ENCODE measurements around the gene BTBD9. TPM values are rescaled to one million over a fixed set of nuclear protein-coding genes. Genes with fewer than 3 reads are reported as not detected.
A peak's percentile ranks its signal among the peaks of the same experiment; 100 is the strongest.

Gene BTBD9
- total RNA-seq, 1 donor from 2014 or later: 14.9 TPM

DNA sequence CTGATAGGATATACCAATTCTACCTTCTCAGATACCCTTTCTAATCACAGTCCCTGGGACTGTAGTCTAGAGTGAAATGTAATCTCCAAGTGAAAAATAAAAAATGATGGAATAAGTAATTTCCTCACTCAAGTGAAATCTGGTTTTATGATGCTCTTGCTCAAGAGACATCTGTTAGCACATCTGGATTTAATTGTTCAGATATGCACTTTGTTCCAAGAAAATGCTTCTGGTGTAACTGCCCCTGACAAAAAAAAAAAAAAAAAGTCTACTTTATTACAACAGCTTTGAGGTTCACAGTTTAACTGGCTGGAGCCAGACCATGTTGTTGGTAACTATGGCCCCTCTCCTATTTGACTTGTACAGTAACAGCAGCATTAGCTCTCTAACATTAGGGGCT, 251.8 kb downstream of the BTBD9 start:
- DNase-seq (no peak), ATAC-seq (ENCODE audit: poor library complexity) (peak; percentile 86)
- intact Hi-C loops (cut with DNase I): no loop called here

DNA sequence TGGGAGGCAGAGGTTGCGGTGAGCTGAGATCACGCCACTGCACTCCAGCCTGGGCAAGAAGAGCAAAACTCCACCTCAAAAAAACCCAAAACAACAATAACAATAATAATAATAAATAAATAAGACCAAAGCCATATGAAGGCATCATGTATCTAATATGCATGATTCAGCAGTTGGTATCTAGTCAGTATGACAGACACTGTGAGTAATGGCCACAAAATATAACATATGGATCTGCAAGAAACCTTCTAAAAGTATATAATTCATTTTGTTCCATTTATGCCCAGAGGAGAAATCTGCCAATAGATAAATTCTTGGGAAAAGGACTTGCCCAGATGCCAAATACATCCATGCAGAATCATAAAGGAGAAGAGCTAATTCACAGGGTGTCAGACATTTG, 252.3 kb downstream of the BTBD9 start:
- intact Hi-C loops (cut with DNase I): no loop called here
- ATAC-seq (ENCODE audit: poor library complexity) (no peak), DNase-seq (no peak)

DNA sequence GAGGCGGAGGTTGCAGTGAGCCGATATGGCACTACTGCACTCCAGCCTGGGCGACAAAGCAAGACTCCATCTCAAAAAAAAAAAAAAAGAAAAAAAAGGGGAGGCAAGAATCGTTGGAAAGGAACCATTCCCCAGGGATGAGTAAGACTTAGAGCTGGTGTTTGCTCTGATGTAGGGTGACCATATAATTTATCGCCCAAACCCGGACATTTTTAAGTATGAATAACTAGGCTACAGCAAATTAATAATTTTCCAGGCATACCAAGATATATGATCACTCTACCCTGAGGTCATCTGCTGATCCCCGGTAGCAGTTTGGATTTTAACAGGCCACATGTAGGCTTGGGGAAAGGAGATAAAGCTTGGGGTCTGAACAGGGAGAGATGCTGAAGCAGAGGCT, 260.9 kb downstream of the BTBD9 start:
- DNase-seq (no peak), ATAC-seq (ENCODE audit: poor library complexity) (no peak)
- intact Hi-C loops (cut with DNase I): no loop called here

DNA sequence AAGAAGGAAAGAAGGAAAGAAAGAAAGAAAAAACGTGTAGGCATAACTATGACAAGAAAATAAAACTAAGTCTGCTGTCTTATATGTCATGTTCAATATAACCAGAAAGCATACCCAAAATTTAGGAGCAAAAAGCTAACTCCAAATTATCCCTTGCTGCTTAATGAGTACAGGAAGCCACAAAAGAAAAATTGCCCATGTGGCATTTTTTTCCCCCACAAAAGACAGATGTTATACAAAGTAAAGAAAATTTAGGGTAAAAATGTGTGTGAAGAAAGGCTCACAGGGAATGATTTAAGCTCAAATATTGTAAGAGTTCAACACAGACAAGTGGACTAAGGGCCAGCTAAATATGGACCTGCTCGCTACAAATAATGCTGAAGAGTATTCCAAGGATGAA, 263.8 kb downstream of the BTBD9 start:
- ATAC-seq (ENCODE audit: poor library complexity): no peak
- intact Hi-C loops (cut with DNase I): no loop called here

DNA sequence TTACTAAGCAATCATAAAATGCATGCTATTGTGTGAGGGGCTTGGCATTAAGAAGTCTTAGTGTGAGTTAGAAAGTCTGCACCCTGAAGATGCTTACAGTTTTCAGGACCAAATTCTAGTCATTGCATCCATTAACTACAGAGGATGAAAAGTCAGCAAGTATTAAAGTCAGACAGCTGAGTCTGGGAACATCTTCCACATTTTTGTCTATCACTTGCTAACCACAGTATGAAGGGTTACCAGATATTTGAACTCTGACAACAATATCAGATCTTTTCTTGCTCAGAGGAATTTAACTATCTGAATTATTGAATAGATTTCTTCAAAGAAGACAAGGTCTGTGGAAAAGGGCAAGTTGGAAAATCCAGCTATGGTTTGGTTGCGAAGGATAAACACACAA, 264.4 kb downstream of the BTBD9 start:
- intact Hi-C loops (cut with DNase I): no loop called here
- no peak for ATAC-seq (ENCODE audit: poor library complexity)

More for the DNA sequence above, 263.8 kb downstream of the BTBD9 start:
- DNase-seq: no peak

DNA sequence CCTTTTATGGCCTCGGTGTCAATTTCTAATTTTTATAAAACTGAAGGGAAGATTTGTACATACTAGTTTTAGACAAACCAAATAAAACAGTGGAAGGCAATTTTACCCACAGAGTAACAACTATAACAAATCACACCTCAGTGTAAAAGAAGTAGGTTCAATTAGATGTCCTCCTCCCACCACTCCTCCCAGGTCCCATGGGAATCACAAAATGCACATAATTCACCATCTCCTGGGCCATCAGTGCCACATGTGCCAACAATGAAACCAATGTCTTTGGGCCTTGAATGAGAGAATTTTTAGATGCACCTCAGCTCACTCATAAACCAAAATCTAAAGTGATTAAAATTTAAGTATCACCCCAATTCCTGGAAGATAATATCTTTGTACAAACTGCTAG, 267.8 kb downstream of the BTBD9 start:
- DNase-seq (no peak), ATAC-seq (ENCODE audit: poor library complexity) (no peak)
- intact Hi-C loops (cut with DNase I): no loop called here

More for the DNA sequence above, 264.4 kb downstream of the BTBD9 start:
- no peak for DNase-seq

DNA sequence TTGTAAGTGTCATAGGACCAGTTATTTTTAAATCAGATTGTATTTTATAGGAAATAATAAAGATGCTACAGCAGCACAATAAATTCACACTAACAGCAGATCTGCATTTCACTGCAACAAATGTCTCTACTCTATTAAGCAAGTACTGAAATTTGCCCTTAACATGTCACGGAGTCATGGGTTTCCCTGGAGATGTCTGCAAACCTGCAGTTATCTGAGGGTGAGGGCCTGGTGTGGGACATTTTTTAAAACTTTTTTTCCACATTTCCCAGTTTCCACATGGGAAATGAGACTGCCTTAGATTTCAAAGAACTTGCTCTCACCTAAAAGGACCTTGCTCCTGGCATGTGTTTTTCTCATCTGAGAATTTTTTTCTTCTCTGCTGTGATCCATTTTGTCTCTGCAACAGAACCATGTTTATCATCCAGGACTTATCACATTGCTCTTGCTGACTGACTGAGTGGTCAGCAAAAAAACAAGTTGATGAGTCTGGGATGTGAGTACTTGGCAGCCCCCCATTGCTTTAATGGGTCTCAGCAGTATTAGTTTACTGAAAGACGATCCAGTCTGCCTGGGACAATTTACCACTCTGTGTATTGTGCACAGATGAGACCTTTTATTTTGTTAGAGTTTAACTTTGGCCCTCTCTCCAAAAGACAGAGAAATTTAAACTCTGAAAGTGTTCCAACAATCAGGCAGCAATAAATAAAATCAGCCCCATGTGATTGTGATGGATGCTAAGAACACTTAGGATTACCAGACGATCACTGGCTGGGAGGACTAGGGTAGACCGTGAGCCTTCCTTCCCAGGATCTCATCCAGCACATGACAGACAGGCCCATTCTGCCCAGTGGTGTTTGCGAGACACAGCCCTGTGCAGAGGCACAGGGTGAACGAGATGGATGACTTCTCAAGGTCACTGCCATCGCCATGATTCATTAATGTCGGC, 268.8 kb downstream of the BTBD9 start:
- DNase-seq (no peak), ATAC-seq (ENCODE audit: poor library complexity) (peak; percentile 63)

DNA sequence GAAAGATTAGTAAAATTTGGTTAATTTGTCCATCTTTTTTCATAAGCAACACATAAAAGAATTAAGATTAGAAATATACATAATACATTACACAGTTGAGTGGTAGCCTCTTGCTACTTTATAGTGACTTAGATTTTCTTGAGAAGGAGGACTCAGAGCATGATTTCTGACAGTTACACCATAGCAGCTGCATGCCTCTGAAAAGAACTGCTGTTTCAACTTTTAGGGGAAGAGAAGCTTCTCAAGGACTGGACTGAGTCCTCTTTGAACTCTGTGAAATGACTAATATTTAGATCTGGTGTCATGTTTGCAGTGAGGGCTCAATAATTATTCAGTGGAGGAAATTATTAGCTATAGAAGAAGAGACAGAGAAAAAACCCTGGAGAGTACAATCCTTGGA, 272.5 kb downstream of the BTBD9 start:
- intact Hi-C loops (cut with DNase I): no loop called here
- DNase-seq (no peak), ATAC-seq (ENCODE audit: poor library complexity) (no peak)

More for the DNA sequence above, 268.8 kb downstream of the BTBD9 start:
- intact Hi-C loops (cut with DNase I): no loop called here

DNA sequence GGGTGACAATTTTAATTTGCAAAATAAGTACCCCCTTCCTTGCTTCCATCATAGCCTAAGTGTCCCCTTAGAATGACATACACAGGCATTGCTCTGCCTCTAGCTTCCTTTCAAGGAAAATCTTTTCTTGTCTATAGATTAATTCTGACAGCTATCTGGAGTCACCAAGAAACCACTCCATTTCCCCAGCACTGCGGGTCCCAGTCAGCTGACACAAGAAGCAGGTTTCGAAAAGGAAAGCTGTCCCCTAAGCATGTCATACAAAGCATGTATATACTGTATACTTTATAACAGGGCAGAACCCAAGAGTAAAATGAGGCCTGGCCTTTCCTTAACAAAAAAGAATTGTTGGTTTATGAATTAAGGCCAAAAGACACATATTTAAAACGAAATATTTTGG, 273.5 kb downstream of the BTBD9 start:
- intact Hi-C loops (cut with DNase I): no loop called here
- ATAC-seq (ENCODE audit: poor library complexity) (no peak), DNase-seq (no peak)

DNA sequence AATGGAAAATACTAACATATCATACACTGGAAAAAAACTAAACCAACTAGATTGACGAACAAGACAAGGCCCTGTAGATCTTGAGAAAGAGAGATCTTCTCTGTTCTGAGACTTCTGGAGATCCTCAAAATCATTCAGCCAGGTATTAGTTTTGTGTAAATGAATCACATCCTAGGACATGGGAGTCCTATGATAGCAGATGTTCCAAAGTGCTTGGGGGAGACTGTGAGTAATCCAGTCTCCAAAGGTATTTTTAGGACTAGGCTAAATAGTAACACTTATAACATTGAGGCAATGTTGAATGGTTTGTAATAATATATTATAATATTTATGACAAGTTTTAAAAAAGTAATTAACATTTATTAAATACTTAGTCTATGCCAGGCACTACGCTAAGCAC, 275.0 kb downstream of the BTBD9 start:
- intact Hi-C loops (cut with DNase I): no loop called here
- no peak for DNase-seq
- no peak for ATAC-seq (ENCODE audit: poor library complexity)

DNA sequence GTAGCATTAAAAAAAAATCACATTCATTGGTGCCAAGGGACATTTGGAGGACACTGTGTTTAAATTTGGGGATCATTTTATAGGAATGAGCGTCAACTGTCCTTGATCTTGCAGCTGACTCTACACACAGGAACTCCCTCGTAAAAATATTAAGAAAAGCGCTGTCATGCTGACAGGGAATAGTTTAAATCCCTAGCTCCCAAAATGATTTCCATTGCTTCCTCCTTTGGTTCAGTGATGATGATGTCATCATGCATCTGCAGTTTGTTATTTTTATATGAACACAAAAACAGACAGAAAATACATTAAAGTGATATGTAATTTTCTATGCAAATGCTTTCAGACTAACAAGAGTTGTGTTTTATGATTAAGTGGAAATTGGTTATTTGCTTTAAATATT, 275.6 kb downstream of the BTBD9 start:
- ATAC-seq (ENCODE audit: poor library complexity) (no peak), DNase-seq (no peak)
- intact Hi-C loops (cut with DNase I): no loop called here

DNA sequence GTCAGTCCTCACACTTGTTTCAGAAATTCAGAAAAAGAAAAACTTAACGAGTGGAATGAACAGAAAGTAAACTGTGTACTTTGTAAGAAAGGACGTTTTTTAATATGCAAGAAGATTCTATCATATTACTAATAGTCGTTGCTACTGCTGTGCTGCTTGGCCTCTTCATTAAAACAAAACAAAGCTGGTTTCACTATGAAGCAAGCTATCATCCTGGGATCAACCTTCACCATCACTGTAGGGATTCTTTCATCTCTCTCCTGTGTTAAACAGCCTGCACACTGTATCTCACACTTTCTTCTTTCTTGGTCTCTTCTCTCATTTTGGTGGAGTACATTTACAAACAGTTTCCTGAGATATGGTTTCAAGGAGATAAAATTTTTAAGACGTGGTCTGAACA, 284.2 kb downstream of the BTBD9 start:
- ATAC-seq (ENCODE audit: poor library complexity): no peak
- intact Hi-C loops (cut with DNase I): no loop called here

DNA sequence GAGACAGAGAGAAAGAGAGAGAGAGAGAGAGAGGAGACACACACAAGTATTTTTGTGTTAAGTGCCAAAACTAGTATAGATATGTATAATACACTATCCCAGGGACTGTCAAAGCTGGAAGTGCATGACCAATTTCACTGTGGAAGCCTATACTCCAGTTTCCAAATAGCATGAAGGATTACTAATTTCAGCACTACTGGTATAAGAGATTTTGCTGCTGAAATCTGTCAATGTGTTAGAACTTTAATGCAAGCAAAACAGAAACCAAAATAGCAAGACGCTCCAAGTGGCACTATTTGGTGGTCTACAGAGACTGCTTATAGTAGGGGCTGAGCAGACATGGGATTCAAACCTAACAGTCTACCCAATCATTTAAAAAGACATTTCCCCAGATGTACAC, 284.8 kb downstream of the BTBD9 start:
- no peak for ATAC-seq (ENCODE audit: poor library complexity)
- intact Hi-C loops (cut with DNase I): no loop called here

More for the DNA sequence above, 284.2 kb downstream of the BTBD9 start:
- DNase-seq: no peak

DNA sequence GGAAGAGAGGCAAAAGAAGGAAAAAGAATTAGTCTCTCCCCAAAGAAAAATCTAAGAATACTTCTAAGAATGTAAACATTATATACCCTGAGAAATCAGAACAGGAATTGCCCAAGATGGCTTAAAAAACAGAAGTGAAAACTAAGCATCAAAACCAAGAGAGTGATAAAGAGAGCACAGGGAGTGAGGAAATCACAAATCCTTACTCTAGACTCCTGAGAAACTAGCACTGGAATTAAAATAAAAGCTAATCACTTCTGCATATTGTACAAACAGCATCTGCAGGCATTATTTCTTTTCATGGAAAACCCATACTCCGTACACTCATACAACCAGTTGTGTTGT, 285.7 kb downstream of the BTBD9 start:
- intact Hi-C loops (cut with DNase I): no loop called here
- DNase-seq: no peak
- ATAC-seq (ENCODE audit: poor library complexity): no peak

More for the DNA sequence above, 284.8 kb downstream of the BTBD9 start:
- no peak for DNase-seq

DNA sequence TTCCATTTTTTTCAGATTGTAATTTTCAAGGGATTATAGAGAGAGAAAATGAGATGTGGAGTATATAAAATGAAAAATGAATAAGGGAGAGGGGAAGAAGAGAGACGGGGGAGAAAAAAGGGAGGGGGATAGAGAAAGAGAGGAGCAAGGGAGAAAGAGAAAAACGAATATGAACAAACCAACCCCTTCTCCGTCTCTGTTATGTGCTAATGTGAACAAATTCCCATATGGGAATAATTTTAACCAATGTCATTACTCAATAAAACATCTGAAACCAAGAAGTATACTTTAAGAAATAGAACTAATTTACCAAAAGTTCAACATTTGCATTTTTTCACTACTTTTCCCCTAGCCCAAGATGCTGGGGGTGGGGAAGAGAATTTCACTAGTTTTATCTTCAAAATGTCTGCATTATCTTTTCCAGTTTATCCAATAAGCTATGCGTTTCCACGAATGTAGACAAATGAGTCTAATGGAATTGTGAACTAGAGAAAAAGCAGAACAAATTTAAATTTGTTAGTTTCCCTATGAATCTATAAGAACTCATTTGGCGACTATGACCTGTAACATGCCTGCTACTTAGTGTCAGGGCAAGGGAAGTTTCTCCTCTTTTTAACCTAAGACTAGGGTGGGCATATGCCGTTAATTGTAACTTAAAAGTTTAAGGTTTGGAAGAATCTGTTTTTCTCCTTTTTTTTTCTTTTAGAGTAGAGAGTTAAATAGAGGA, 286.3 kb downstream of the BTBD9 start:
- DNase-seq: no peak
- intact Hi-C loops (cut with DNase I): no loop called here
- no peak for ATAC-seq (ENCODE audit: poor library complexity)

DNA sequence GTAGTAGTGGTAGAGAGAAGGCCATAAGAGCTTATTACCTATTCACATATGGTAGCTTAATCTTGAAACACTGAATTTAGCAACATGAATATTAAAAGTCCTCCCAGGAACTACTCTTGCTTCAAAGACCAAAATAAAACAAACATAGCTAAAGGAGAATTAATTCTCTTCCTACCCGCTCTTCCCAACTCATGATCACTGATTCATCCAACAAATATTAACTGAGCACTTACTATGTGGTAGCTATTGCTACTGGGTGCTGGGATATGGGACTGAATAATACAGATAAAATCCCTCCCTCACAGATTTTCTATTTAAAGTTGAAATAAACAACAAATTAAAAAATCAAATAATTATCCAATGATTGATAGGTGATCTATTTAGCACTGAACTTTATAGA, 287.1 kb downstream of the BTBD9 start:
- intact Hi-C loops (cut with DNase I): no loop called here
- DNase-seq: no peak
- ATAC-seq (ENCODE audit: poor library complexity): no peak

DNA sequence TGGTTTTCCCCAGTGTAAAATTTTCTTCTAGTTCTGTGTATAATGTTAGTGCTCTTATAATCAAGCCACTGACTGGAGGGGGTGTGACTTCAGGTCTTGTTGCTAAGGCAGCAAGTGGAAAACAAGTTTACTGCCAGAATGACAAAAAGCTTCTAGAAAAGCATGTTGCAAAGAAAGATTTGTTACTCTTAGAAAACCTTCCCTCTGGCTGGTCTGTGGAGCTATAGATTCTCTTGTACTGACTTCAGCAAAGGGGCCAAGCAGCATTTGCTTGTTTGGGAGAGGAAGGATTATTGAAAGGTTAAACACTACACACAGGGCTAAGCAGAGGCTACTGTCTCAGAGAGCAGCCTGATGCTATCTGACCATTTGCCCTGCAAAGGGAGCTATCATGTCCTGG, 288.8 kb downstream of the BTBD9 start:
- ATAC-seq (ENCODE audit: poor library complexity): peak; percentile 31
- DNase-seq: no peak
- intact Hi-C loops (cut with DNase I): no loop called here

DNA sequence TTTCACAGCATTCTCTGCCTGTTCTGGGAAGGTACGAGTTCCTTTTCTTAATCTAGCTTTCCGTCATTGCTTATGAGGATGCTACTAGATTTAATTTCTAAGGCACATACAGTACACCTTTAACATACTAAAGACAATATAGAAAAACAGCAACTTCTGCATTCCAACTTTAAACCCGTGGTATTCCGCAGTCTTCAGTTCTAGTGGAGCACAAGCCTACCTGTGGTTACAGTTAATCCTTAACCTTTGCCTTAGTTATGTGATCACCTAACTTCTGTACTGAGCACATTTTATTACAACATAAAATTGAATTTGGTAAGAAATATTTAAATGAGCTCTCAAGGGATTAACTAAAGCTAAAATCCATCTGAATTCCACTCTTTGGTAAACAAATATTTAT, 289.5 kb downstream of the BTBD9 start:
- no peak for DNase-seq
- no peak for ATAC-seq (ENCODE audit: poor library complexity)
- intact Hi-C loops (cut with DNase I): no loop called here

DNA sequence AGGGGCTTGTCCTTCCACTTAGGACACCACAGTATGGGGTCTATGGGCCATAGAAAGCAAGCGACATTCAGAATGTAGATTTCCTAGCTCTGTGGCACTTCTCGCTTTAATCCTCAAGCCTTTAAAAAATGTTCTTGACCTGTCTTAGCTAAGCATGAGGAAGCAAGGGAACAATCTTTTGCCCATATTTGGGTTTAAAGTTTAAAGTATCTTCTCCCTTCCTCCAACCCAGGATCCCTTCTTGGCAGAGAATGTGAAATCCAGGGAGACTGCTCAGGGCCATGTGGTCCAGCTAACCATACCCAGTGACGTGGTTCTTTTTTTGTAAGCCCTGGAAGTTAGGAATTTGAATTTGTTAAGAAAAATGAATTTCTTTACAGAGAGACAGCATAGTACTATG, 289.9 kb downstream of the BTBD9 start:
- intact Hi-C loops (cut with DNase I): no loop called here
- ATAC-seq (ENCODE audit: poor library complexity): peak; percentile 38

DNA sequence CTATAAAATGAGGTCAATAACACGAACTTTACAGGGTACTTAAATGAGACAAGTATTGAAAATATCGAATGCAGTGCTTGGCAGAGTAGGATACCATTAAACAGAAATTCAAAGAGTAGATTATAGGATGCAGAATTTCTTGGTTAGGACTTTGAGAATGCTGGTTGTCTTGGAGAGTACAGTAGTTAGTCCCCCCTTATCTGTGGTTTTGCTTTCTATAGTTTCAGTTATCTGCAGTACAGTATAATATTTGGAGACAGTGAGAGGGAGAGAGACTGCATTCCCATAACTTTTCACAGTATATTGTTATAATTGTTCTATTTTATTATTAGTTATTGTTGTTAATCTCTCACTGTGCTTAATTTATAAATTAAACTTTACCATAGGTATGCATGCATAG, 290.5 kb downstream of the BTBD9 start:
- DNase-seq: no peak
- ATAC-seq (ENCODE audit: poor library complexity): no peak

More for the DNA sequence above, 289.9 kb downstream of the BTBD9 start:
- no peak for DNase-seq

More for the DNA sequence above, 290.5 kb downstream of the BTBD9 start:
- intact Hi-C loops (cut with DNase I): no loop called here

Data from Right ventricle myocardium superior (tissue), 1 donor.